Urothelium cell line (cell line): Measurements from ENCODE around the gene SLC12A6.

Experiments used
- DNase-seq: peaks from one replicate; pipeline ENCODE4 v3.0.0; 2011; ENCODE audit warnings: low spot score, mixed read lengths
- FAIRE-seq: peaks from 2 replicates; lab custom pipeline; 2011; peaks lifted over from hg19 to GRCh38; lab: Jason Lieb, UNC

Gene SLC12A6

GRCh38 chr15:34332553-34333120 is 4.9 kb downstream of the SLC12A6 start:
- FAIRE-seq (no peak), DNase-seq (no peak)

- no peak for DNase-seq
- FAIRE-seq = no peak
Measured at GRCh38 chr15:34331809-34332208, 5.8 kb downstream of the SLC12A6 start.

GRCh38 chr15:34330279-34330678 is 7.3 kb downstream of the SLC12A6 start:
- DNase-seq (no peak), FAIRE-seq (no peak)

- no peak for DNase-seq
- FAIRE-seq = no peak
Measured at GRCh38 chr15:34329006-34329405, 8.6 kb downstream of the SLC12A6 start.

GRCh38 chr15:34327906-34328305 is 9.7 kb downstream of the SLC12A6 start:
- FAIRE-seq (no peak), DNase-seq (no peak)

GRCh38 chr15:34325368-34325767 is 12.2 kb downstream of the SLC12A6 start:
- FAIRE-seq (no peak), DNase-seq (no peak)

GRCh38 chr15:34324933-34325332 is 12.6 kb downstream of the SLC12A6 start:
- FAIRE-seq (no peak), DNase-seq (no peak)

GRCh38 chr15:34323217-34323616 is 14.4 kb downstream of the SLC12A6 start:
- DNase-seq (no peak), FAIRE-seq (no peak)

- DNase-seq = peak; percentile 55
- no peak for FAIRE-seq
Measured at GRCh38 chr15:34318277-34319079, 19.1 kb downstream of the SLC12A6 start.

GRCh38 chr15:34314491-34315490 is 22.8 kb downstream of the SLC12A6 start:
- FAIRE-seq (no peak), DNase-seq (no peak)

GRCh38 chr15:34311563-34311962 is 26.0 kb downstream of the SLC12A6 start:
- FAIRE-seq = no peak
- DNase-seq = no peak

GRCh38 chr15:34304613-34305012 is 33.0 kb downstream of the SLC12A6 start:
- FAIRE-seq = no peak
- no peak for DNase-seq

- FAIRE-seq (no peak), DNase-seq (no peak)
Measured at GRCh38 chr15:34301058-34301457, 36.5 kb downstream of the SLC12A6 start.

- DNase-seq (no peak), FAIRE-seq (no peak)
Measured at GRCh38 chr15:34297059-34297458, 40.5 kb downstream of the SLC12A6 start.

- no peak for DNase-seq
Measured at GRCh38 chr15:34292621-34293020, 45.0 kb downstream of the SLC12A6 start.

GRCh38 chr15:34284937-34285336 is 52.6 kb downstream of the SLC12A6 start:
- DNase-seq (no peak), FAIRE-seq (no peak)

More at GRCh38 chr15:34292621-34293020, 45.0 kb downstream of the SLC12A6 start:
- no peak for FAIRE-seq

GRCh38 chr15:34282384-34282783 is 55.2 kb downstream of the SLC12A6 start:
- FAIRE-seq = no peak
- no peak for DNase-seq

GRCh38 chr15:34280193-34280592 is 57.4 kb downstream of the SLC12A6 start:
- no peak for DNase-seq
- FAIRE-seq = no peak

GRCh38 chr15:34279368-34279767 is 58.2 kb downstream of the SLC12A6 start:
- FAIRE-seq (no peak), DNase-seq (no peak)

GRCh38 chr15:34275721-34276120 is 61.9 kb downstream of the SLC12A6 start:
- no peak for FAIRE-seq
- DNase-seq = no peak

GRCh38 chr15:34275154-34275553 is 62.4 kb downstream of the SLC12A6 start:
- no peak for DNase-seq
- FAIRE-seq = no peak
